H1 (cell line): Measurements from ENCODE around the gene NECTIN1. TPM values are rescaled to one million over a fixed set of nuclear protein-coding genes. Genes with fewer than 3 reads are reported as not detected.
A peak's percentile ranks its signal among the peaks of the same experiment; 100 is the strongest.

ENCODE experiments used
- CTCF ChIA-PET: fragments of 300-600 bp; sonication (Branson Sonifier 250); formaldehyde crosslinking; loops from one replicate; lab custom pipeline; 2021; ENCODE audit not compliant: partially characterized antibody; lab: Charles Lee
- POLR2A ChIA-PET: fragments of 300-600 bp; sonication (Branson Sonifier 250); formaldehyde crosslinking; loops from one replicate; lab custom pipeline; 2021; ENCODE audit warnings: inconsistent platforms; ENCODE audit not compliant: partially characterized antibody; lab: Charles Lee
- DNase-seq, 2 experiments: peaks; one replicate each; pipeline versions ENCODE4 v3.0.0 to v3.0.0-alpha.2; 2010 to 2022; ENCODE audit warnings: low spot score in 2 of 2, low read depth in 1 of 2, mixed read lengths in 1 of 2
- FAIRE-seq: peaks from 2 replicates; lab custom pipeline; 2011; peaks lifted over from hg19 to GRCh38; lab: Jason Lieb, UNC
- H2AFZ ChIP-seq: 2 replicates; pipeline ENCODE4 v1.8.1; 2012; ENCODE audit warnings: low read length, inconsistent platforms
- H2AK5ac ChIP-seq: 2 replicates; pipeline ENCODE4 v1.6.1; 2013; ENCODE audit warnings: low read depth, low read length
- H2BK120ac ChIP-seq: replicated peaks from 2 replicates; pipeline ENCODE3; 2013; ENCODE audit warnings: low read depth, low read length, inconsistent platforms
- H2BK12ac ChIP-seq: 2 replicates; pipeline ENCODE4 v1.6.1; 2013; ENCODE audit warnings: low read depth, low read length
- H2BK15ac ChIP-seq: 2 replicates; pipeline ENCODE4 v1.6.1; 2013; ENCODE audit warnings: low read length
- H2BK20ac ChIP-seq: 2 replicates; pipeline ENCODE4 v1.6.1; 2013; ENCODE audit warnings: low read length
- H2BK5ac ChIP-seq: 2 replicates; pipeline ENCODE4 v1.6.1; 2013; ENCODE audit warnings: low read depth, low read length
- H3K14ac ChIP-seq: 2 replicates; pipeline ENCODE4 v1.6.1; 2013; ENCODE audit warnings: inconsistent platforms; ENCODE audit not compliant: insufficient read length
- H3K18ac ChIP-seq: 2 replicates; pipeline ENCODE4 v1.6.1; 2013; ENCODE audit warnings: low read length; ENCODE audit errors: extremely low read depth
- H3K23ac ChIP-seq: 2 replicates; pipeline ENCODE4 v1.6.1; 2013; ENCODE audit warnings: inconsistent platforms; ENCODE audit not compliant: insufficient read length
- H3K23me2 ChIP-seq: 2 replicates; pipeline ENCODE4 v1.6.1; 2013; ENCODE audit warnings: low read depth, low read length
- H3K27ac ChIP-seq: 2 replicates; pipeline ENCODE4 v1.6.1; 2011; ENCODE audit warnings: low read depth, low read length, inconsistent platforms
- H3K27me3 ChIP-seq, 4 experiments: replicated peaks in 1 of 4; 1 replicate in 1 of 4; 2 replicates in 3 of 4; pipeline versions ENCODE4 v1.6.1 to v1.8.1; 2011 to 2013; ENCODE audit warnings: low read length in 3 of 4, mild to moderate bottlenecking in 3 of 4, inconsistent platforms in 2 of 4, mixed read lengths in 2 of 4, moderate library complexity in 1 of 4; ENCODE audit not compliant: control insufficient read depth in 3 of 4, insufficient read depth in 3 of 4; ENCODE audit errors: extremely low read depth in 1 of 4
- H3K36me3 ChIP-seq, 4 experiments: 2 replicates each; pipeline versions ENCODE4 v1.6.1 to v1.8.1; 2011 to 2013; ENCODE audit warnings: mild to moderate bottlenecking in 4 of 4, low read length in 3 of 4, moderate library complexity in 2 of 4, control low read depth in 1 of 4, inconsistent platforms in 1 of 4; ENCODE audit not compliant: insufficient read depth in 4 of 4, control insufficient read depth in 2 of 4
- H3K4ac ChIP-seq: replicated peaks from 2 replicates; pipeline ENCODE3; 2013; ENCODE audit warnings: low read length, low read depth, mixed read lengths, inconsistent platforms; ENCODE audit not compliant: insufficient read length
- H3K4me1 ChIP-seq, 4 experiments: replicated peaks in 1 of 4; 1 replicate in 1 of 4; 2 replicates in 3 of 4; pipeline versions ENCODE4 v1.6.1 to v1.8.1; 2011 to 2013; ENCODE audit warnings: low read length in 3 of 4, inconsistent platforms in 2 of 4, mixed read lengths in 1 of 4; ENCODE audit not compliant: insufficient read depth in 4 of 4, control insufficient read depth in 3 of 4
- H3K4me2 ChIP-seq, 2 experiments: 2 replicates each; pipeline versions ENCODE4 v1.6.1 to v1.8.1; 2011 to 2013; ENCODE audit warnings: low read depth in 2 of 2, low read length in 2 of 2, control low read depth in 1 of 2, inconsistent platforms in 1 of 2, mild to moderate bottlenecking in 1 of 2; ENCODE audit not compliant: insufficient read depth in 1 of 2
- H3K4me3 ChIP-seq, 4 experiments: fragments of 200-600, 300-600 bp in 1 of 4; sonication (generic), shearing (Covaris generic), sonication (Bioruptor Twin) in 1 of 4; 2 replicates each; pipeline versions ENCODE4 v1.5.1 to v1.8.1; 2011 to 2016; ENCODE audit warnings: low read length in 4 of 4, low read depth in 3 of 4, control low read depth in 2 of 4, inconsistent platforms in 2 of 4, mild to moderate bottlenecking in 2 of 4, mixed read lengths in 1 of 4, moderate library complexity in 1 of 4; ENCODE audit not compliant: insufficient read depth in 2 of 4; ENCODE audit errors: extremely low read depth in 1 of 4
- H3K56ac ChIP-seq: replicated peaks from 2 replicates; pipeline ENCODE3; 2013; ENCODE audit warnings: low read depth, mild to moderate bottlenecking, mixed read lengths, low read length, inconsistent platforms; ENCODE audit not compliant: insufficient read length
- H3K79me1 ChIP-seq: 2 replicates; pipeline ENCODE4 v1.6.1; 2013; ENCODE audit warnings: low read depth, low read length, control low read depth
- H3K79me2 ChIP-seq, 2 experiments: 2 replicates each; pipeline versions ENCODE4 v1.6.1 to v1.8.1; 2012 to 2013; ENCODE audit warnings: low read length in 2 of 2, mild to moderate bottlenecking in 2 of 2, inconsistent platforms in 1 of 2; ENCODE audit not compliant: insufficient read depth in 2 of 2, control insufficient read depth in 1 of 2
- H3K9ac ChIP-seq, 4 experiments: replicated peaks in 1 of 4; 1 replicate in 1 of 4; 2 replicates in 3 of 4; pipeline versions ENCODE4 v1.6.1 to v1.8.1; 2011 to 2013; ENCODE audit warnings: low read depth in 3 of 4, low read length in 3 of 4, control low read depth in 2 of 4, mild to moderate bottlenecking in 2 of 4, moderate library complexity in 2 of 4, inconsistent platforms in 1 of 4; ENCODE audit errors: extremely low read depth in 1 of 4
- H3K9me3 ChIP-seq, 2 experiments: 2 replicates each; pipeline versions ENCODE4 v1.6.1 to v1.8.1; 2012 to 2013; ENCODE audit warnings: mild to moderate bottlenecking in 2 of 2, moderate library complexity in 2 of 2, control low read depth in 1 of 2, inconsistent platforms in 1 of 2, low read depth in 1 of 2, low read length in 1 of 2, mixed read lengths in 1 of 2; ENCODE audit not compliant: insufficient read depth in 2 of 2
- H4K20me1 ChIP-seq, 2 experiments: replicated peaks in 1 of 2; 2 replicates each; pipeline versions ENCODE3 to v1.8.1; 2011 to 2013; ENCODE audit warnings: inconsistent platforms in 2 of 2, low read length in 2 of 2, mild to moderate bottlenecking in 1 of 2; ENCODE audit not compliant: insufficient read depth in 2 of 2, control insufficient read depth in 1 of 2
- H4K5ac ChIP-seq: 2 replicates; pipeline ENCODE4 v1.6.1; 2013; ENCODE audit warnings: low read length, low read depth, mixed read lengths, inconsistent platforms; ENCODE audit not compliant: insufficient read length
- H4K8ac ChIP-seq: 2 replicates; pipeline ENCODE4 v1.8.0; 2013; ENCODE audit warnings: mild to moderate bottlenecking, moderate library complexity, low read length, inconsistent platforms; ENCODE audit not compliant: insufficient read depth; ENCODE audit errors: extremely low read depth
- H4K91ac ChIP-seq: replicated peaks from 2 replicates; pipeline ENCODE3; 2013; ENCODE audit warnings: low read length, mixed read lengths, inconsistent platforms; ENCODE audit not compliant: insufficient read length
- ATF2 ChIP-seq: IDR thresholded peaks from 2 replicates; pipeline ENCODE4 v1.6.1; 2012; ENCODE audit warnings: low read length, inconsistent platforms
- BRCA1 ChIP-seq: IDR thresholded peaks from 2 replicates; pipeline ENCODE4 v1.6.1; 2012; ENCODE audit warnings: low read depth, low read length, improper control_type of control experiment
- HDAC2 ChIP-seq, 2 experiments: fragments of 300-600 bp in 1 of 2; sonication (generic) in 1 of 2; IDR thresholded peaks; 2 replicates each; pipeline ENCODE4 v1.6.1; 2011 to 2012; ENCODE audit warnings: low read depth in 2 of 2, low read length in 2 of 2, mild to moderate bottlenecking in 2 of 2, moderate library complexity in 2 of 2, borderline replicate concordance in 1 of 2, inconsistent platforms in 1 of 2
- JUN ChIP-seq: IDR thresholded peaks from 2 replicates; pipeline ENCODE4 v1.6.1; 2011; ENCODE audit warnings: low read depth, mild to moderate bottlenecking, improper control_type of control experiment, low read length
- JUND ChIP-seq: IDR thresholded peaks from 2 replicates; pipeline ENCODE4 v1.6.1; 2011; ENCODE audit warnings: mild to moderate bottlenecking, improper control_type of control experiment, low read length
- NANOG ChIP-seq: IDR thresholded peaks from 2 replicates; pipeline ENCODE4 v1.6.1; 2011; ENCODE audit warnings: low read length, low read depth, mild to moderate bottlenecking, inconsistent platforms; ENCODE audit not compliant: insufficient read depth, poor library complexity, severe bottlenecking
- RBBP5 ChIP-seq: IDR thresholded peaks from 2 replicates; pipeline ENCODE4 v1.7.1; 2012; ENCODE audit warnings: low read depth, mild to moderate bottlenecking, inconsistent platforms, low read length, moderate library complexity, borderline replicate concordance
- SAP30 ChIP-seq: fragments of 300-600 bp; sonication (generic); IDR thresholded peaks from 2 replicates; pipeline ENCODE4 v1.7.1; 2012; ENCODE audit warnings: low read length, moderate library complexity, mild to moderate bottlenecking, inconsistent platforms; ENCODE audit not compliant: insufficient read depth, insufficient replicate concordance
- SUZ12 ChIP-seq: fragments of 200-600 bp; sonication (generic); IDR thresholded peaks from 2 replicates; pipeline ENCODE4 v1.6.1; 2012; ENCODE audit warnings: mild to moderate bottlenecking, inconsistent platforms, low read length, moderate library complexity, mixed read lengths
- TAF7 ChIP-seq: optimal IDR thresholded peaks from 2 replicates; pipeline ENCODE3; 2011; ENCODE audit warnings: low read depth, mild to moderate bottlenecking, inconsistent platforms, low read length, moderate library complexity, borderline replicate concordance
- YY1 ChIP-seq: IDR thresholded peaks from 2 replicates; pipeline ENCODE4 v1.6.1; 2011; ENCODE audit warnings: low read depth, mild to moderate bottlenecking, low read length
- WGBS, 2 experiments: shearing (Covaris generic) in 1 of 2; methylation state at CpG; one replicate each; pipeline versions ENCODE4 v1.1.6 to v1.1.7; 2013 to 2015; ENCODE audit warnings: low lambda C conversion rate in 2 of 2, mixed read lengths in 2 of 2, inconsistent platforms in 1 of 2, low coverage in 1 of 2, missing lambda C conversion rate in 1 of 2; ENCODE audit not compliant: insufficient replicate concordance in 2 of 2, insufficient coverage in 1 of 2, insufficient read length in 1 of 2; ENCODE audit errors: extremely low coverage in 1 of 2, missing lambda C conversion rate in 1 of 2; 5-methylcytosine and 5-hydroxymethylcytosine counted together
- polyA plus RNA-seq, 7 experiments: library from polyadenylated mRNA; depleted of rRNA in 3 of 7; stranded (reverse) in 5 of 7; unstranded in 2 of 7; fragments of >200 nt in 5 of 7; fragments of 200-250 nt in 2 of 7; gene quantifications; 1 replicate in 5 of 7; 2 replicates in 1 of 7; 4 replicates in 1 of 7; pipeline versions ENCODE4 v1.2.1 to v1.2.3, GENCODE V29; 2011 to 2013; ENCODE audit warnings: missing spikeins in 2 of 7, mixed read lengths in 2 of 7
- total RNA-seq: library from RNA; stranded (reverse); fragmentation: NEBNext Ultra II Directional; extraction: Animal tissue kit (Norgen Biotek cat#: 25700); gene quantifications from 2 replicates; pipeline ENCODE4 v1.2.1, GENCODE V29; 2021

The NECTIN1 gene
- total and polyA plus RNA-seq, 2 of the 8 experiments (the other 6 are each of a cell fraction or from before 2014, with no cell fraction given), result 43.2 to 97.7 TPM

- peaks cover 2 to 19% (median 15%) of the 10 kb centered on the region in 4 experiments; a peak in 6 of 7 replicates for H3K4me1 ChIP-seq
- H2AK5ac ChIP-seq, result no peak overlapping the region
- H3K79me2 ChIP-seq, result no peaks in the 10 kb centered on the region
- no peaks in the 10 kb centered on the region for H3K27me3 ChIP-seq
- H3K14ac ChIP-seq, result no peak overlapping the region
- H3K36me3 ChIP-seq, result peaks cover 0 to 6% (median 3%) of the 10 kb centered on the region in 4 experiments; a peak in 4 of 8 replicates
- H3K79me1 ChIP-seq, result no peaks in the 10 kb centered on the region
- no peak overlapping the region for H4K91ac ChIP-seq
- no peaks in the 10 kb centered on the region for H3K9me3 ChIP-seq
- no peak overlapping the region for H2BK15ac ChIP-seq
- H2BK12ac ChIP-seq, result no peak overlapping the region
- peaks cover 9 to 14% of the 10 kb centered on the region in 2 experiments for H4K20me1 ChIP-seq
- ChIA-PET POLR2A (interaction anchor here (1.2 to 1.4 kb wide), 2 partner anchors 11 to 16 kb away, joined by 3 to 5 read pairs; no protein-coding TSS in a partner anchor), CTCF (interaction anchor here (0.7 to 5.3 kb wide), 12 partner anchors 13 to 445 kb away, joined by 3 to 55 read pairs (median 6); no protein-coding TSS in a partner anchor)
- H2AFZ ChIP-seq, result no peak overlapping the region
- no peak for FAIRE-seq
- H3K56ac ChIP-seq, result no peak overlapping the region
- no peak overlapping the region for H2BK120ac ChIP-seq
- no peak overlapping the region for H3K4me3 ChIP-seq
- H3K18ac ChIP-seq, result no peak overlapping the region
- DNase-seq, result no peak
- 70% methylated on average over 4 of the region's 4 CpGs; no CpG with 5 or more reads in 1 of the 2 experiments for WGBS, 2 experiments
- no peak overlapping the region for H3K4ac ChIP-seq
- H2BK20ac ChIP-seq, result no peak overlapping the region
- H2BK5ac ChIP-seq, result no peak overlapping the region
- no peak overlapping the region for H4K5ac ChIP-seq
- no peak overlapping the region for H3K9ac ChIP-seq
- no peak overlapping the region; the same call in 1 of the 2 replicates for H4K8ac ChIP-seq
- H3K23me2 ChIP-seq, result no peaks in the 10 kb centered on the region
- H3K27ac ChIP-seq, result no peak overlapping the region
- H3K4me2 ChIP-seq, result 0 out of 4 replicates have a peak overlapping the region, but pooled peaks of 1 of the 2 experiments have one; percentile 8
- H3K23ac ChIP-seq, result no peak overlapping the region
- TF ChIP-seq NANOG (no peak), SAP30 (no peak), BRCA1 (no peak), JUN (no peak), YY1 (no peak), TAF7 (no peak), RBBP5 (no peak), HDAC2 (IDR thresholded peaks at IDR 0.05; ENCODE audit: borderline replicate concordance in 1 of 2, low read depth in 2 of 2, low read length in 2 of 2) (no peak), ATF2 (no peak), JUND (no peak), SUZ12 (no peak)
Measured at GRCh38 chr11:119663279-119663678, 65.7 kb downstream of the NECTIN1 start.
